Measurements from ENCODE around the gene ENTPD2.

The ENTPD2 gene

GRCh38 chr9:137017791-137018497, 35.9 kb downstream of the ENTPD2 start:
- Mint-ChIP-seq H3K27ac (no peak overlapping the region), H3K36me3 (ENCODE audit: low read depth) (peaks cover 6% of the 10 kb centered on the region), H3K9me3 (no peaks in the 10 kb centered on the region), H3K4me3 (no peak overlapping the region), H3K27me3 (ENCODE audit: low read depth, poor library complexity) (no peaks in the 10 kb centered on the region), H3K4me1 (peaks cover 7% of the 10 kb centered on the region)
- TF ChIP-seq, protein P1, sequence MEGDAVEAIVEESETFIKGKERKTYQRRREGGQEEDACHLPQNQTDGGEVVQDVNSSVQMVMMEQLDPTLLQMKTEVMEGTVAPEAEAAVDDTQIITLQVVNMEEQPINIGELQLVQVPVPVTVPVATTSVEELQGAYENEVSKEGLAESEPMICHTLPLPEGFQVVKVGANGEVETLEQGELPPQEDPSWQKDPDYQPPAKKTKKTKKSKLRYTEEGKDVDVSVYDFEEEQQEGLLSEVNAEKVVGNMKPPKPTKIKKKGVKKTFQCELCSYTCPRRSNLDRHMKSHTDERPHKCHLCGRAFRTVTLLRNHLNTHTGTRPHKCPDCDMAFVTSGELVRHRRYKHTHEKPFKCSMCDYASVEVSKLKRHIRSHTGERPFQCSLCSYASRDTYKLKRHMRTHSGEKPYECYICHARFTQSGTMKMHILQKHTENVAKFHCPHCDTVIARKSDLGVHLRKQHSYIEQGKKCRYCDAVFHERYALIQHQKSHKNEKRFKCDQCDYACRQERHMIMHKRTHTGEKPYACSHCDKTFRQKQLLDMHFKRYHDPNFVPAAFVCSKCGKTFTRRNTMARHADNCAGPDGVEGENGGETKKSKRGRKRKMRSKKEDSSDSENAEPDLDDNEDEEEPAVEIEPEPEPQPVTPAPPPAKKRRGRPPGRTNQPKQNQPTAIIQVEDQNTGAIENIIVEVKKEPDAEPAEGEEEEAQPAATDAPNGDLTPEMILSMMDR (IDR thresholded peaks at IDR 0.05), result no peak
- DNase-seq, result no peak

GRCh38 chr9:137017071-137017470, 36.8 kb downstream of the ENTPD2 start:
- TF ChIP-seq, protein P1 (IDR thresholded peaks at IDR 0.05), result no peak
- no peaks in the 10 kb centered on the region for H3K9me3 Mint-ChIP-seq
- peaks cover 2% of the 10 kb centered on the region for H3K4me1 Mint-ChIP-seq
- no peak overlapping the region for H3K4me3 Mint-ChIP-seq
- no peak for DNase-seq
- H3K36me3 Mint-ChIP-seq (ENCODE audit: low read depth), result peaks cover 6% of the 10 kb centered on the region
- no peak overlapping the region for H3K27ac Mint-ChIP-seq
- H3K27me3 Mint-ChIP-seq (ENCODE audit: low read depth, poor library complexity), result no peaks in the 10 kb centered on the region

DNA sequence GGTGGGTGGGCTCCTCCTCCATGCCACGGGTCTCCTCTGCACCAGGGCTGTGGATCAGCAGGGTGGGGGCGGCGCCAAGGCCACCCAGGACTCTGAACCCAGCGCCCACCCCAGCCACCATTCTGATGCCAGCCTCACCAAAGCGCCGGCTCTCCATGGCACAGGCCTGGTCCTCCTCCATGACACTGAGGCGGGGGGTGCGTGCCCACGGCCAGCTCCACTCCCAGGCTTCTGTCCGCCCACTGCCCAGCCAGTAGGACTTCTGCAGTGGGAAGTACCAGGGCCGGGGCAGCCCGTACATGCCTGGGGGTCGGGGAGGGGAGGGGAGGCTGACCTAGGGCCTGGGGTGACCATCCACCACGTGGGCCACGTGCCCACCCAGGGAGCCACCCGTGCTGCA, 37.4 kb downstream of the ENTPD2 start:
- DNase-seq, result no peak
- H3K9me3 Mint-ChIP-seq, result no peaks in the 10 kb centered on the region
- no peaks in the 10 kb centered on the region for H3K4me1 Mint-ChIP-seq
- no peak overlapping the region for H3K4me3 Mint-ChIP-seq
- TF ChIP-seq, protein P1 (IDR thresholded peaks at IDR 0.05), result no peak
- peaks cover 9% of the 10 kb centered on the region for H3K36me3 Mint-ChIP-seq (ENCODE audit: low read depth)
- H3K27me3 Mint-ChIP-seq (ENCODE audit: low read depth, poor library complexity), result no peaks in the 10 kb centered on the region
- no peak overlapping the region for H3K27ac Mint-ChIP-seq

DNA sequence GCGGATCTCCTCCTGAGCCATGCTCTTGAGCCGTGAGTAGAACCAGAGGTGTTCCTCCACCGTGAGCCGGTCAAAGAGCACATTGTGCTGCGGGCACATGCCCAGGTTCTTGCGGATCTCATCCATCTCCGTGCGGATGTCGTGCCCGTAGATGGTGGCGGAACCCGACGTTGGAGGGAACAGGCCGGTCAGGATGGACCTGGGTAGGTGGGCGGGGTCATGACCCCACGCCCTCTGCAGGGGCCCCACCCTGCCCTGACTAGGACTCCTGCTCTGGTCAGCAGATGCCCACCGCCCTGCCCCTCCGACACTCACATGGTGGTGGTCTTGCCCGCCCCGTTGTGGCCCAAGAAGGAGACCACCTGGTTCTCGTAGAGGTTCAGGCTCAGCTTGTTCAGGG, 37.9 kb downstream of the ENTPD2 start:
- Mint-ChIP-seq H3K4me1 (no peaks in the 10 kb centered on the region), H3K9me3 (no peaks in the 10 kb centered on the region), H3K27ac (no peak overlapping the region), H3K4me3 (no peak overlapping the region), H3K27me3 (ENCODE audit: low read depth, poor library complexity) (no peaks in the 10 kb centered on the region), H3K36me3 (ENCODE audit: low read depth) (peaks cover 14% of the 10 kb centered on the region)
- no peak for DNase-seq
- TF ChIP-seq, protein P1 (IDR thresholded peaks at IDR 0.05), result no peak

- no peaks in the 10 kb centered on the region for H3K4me1 Mint-ChIP-seq
- H3K36me3 Mint-ChIP-seq (ENCODE audit: low read depth), result peaks cover 14% of the 10 kb centered on the region
- H3K27me3 Mint-ChIP-seq (ENCODE audit: low read depth, poor library complexity), result no peaks in the 10 kb centered on the region
- H3K4me3 Mint-ChIP-seq, result no peak overlapping the region
- H3K27ac Mint-ChIP-seq, result no peak overlapping the region
- DNase-seq, result no peak
- H3K9me3 Mint-ChIP-seq, result no peaks in the 10 kb centered on the region
- TF ChIP-seq, protein P1 (IDR thresholded peaks at IDR 0.05), result no peak
Observed at GRCh38 chr9:137015540-137015930, 38.3 kb downstream of the ENTPD2 start.
